Measurements from ENCODE around the gene CORO7. TPM values are rescaled to one million over a fixed set of nuclear protein-coding genes. Genes with fewer than 3 reads are reported as not detected.

The CORO7 gene
- total and polyA plus RNA-seq, 2 donors (not counting 1 experiment from before 2014, with no cell fraction given): 117 to 230 TPM

GRCh38 chr16:4463522-4464163 lies 47.2 kb upstream of the CORO7 start:
- Mint-ChIP-seq H3K9me3 (ENCODE audit: insufficient read depth) (no peaks in the 10 kb centered on the region), H3K27ac (no peak overlapping the region), H3K4me1 (no peaks in the 10 kb centered on the region), H3K27me3 (no peaks in the 10 kb centered on the region), H3K4me3 (no peak overlapping the region)
- Histone ChIP-seq H3K27ac (ENCODE audit: low read length in 2 of 2) (no peak overlapping the region), H3K79me2 (ENCODE audit: control insufficient read depth, insufficient read depth, low read length) (no peaks in the 10 kb centered on the region), H4K20me1 (ENCODE audit: control insufficient read depth, insufficient read depth, low read length, poor library complexity, severe bottlenecking) (no peaks in the 10 kb centered on the region), H3K36me3 (replicated peaks in 1 of 2; ENCODE audit: control extremely low read depth in 1 of 2, control insufficient read depth in 1 of 2, extremely low read depth in 1 of 2, insufficient read depth in 2 of 2, low read length in 1 of 2) (peaks cover 0 to 18% of the 10 kb centered on the region in 2 experiments), H3K4me2 (replicated peaks; ENCODE audit: low read depth, low read length, poor library complexity, severe bottlenecking) (no peak overlapping the region), H3K4me1 (ENCODE audit: control insufficient read depth in 2 of 2, insufficient read depth in 2 of 2, low read length in 2 of 2) (no peaks in the 10 kb centered on the region), H3K9ac (ENCODE audit: low read length) (no peak overlapping the region), H3K4me3 (ENCODE audit: control extremely low read depth in 1 of 5, extremely low read depth in 1 of 5, insufficient read depth in 1 of 5, low read depth in 2 of 5, low read length in 4 of 5) (no peak overlapping the region), H2AFZ (ENCODE audit: insufficient read depth, low read depth, low read length, poor library complexity, severe bottlenecking) (no peak overlapping the region), H3K9me3 (ENCODE audit: control extremely low read depth in 1 of 3, control insufficient read depth in 2 of 3, insufficient read depth in 1 of 3, low read length in 2 of 3) (no peaks in the 10 kb centered on the region), H3K27me3 (replicated peaks in 1 of 4; ENCODE audit: control extremely low read depth in 1 of 4, control insufficient read depth in 3 of 4, insufficient read depth in 4 of 4, low read length in 3 of 4) (no peaks in the 10 kb centered on the region)
- ChIA-PET CTCF (no interaction called here), POLR2A (no interaction called here)
- TF ChIP-seq CTCF (IDR thresholded peaks at IDR 0.05) (no peak), EZH2 (IDR thresholded peaks at IDR 0.05; ENCODE audit: borderline replicate concordance, insufficient read depth, low read depth, low read length, poor library complexity, severe bottlenecking) (no peak)
- WGBS (ENCODE audit: insufficient coverage): 94% methylated on average over 22 of the region's 22 CpGs
- intact Hi-C loops (cut with micrococcal nuclease): no loop called here
- no peak for ATAC-seq (ENCODE audit: low read depth)
- no peak for DNase-seq

DNA sequence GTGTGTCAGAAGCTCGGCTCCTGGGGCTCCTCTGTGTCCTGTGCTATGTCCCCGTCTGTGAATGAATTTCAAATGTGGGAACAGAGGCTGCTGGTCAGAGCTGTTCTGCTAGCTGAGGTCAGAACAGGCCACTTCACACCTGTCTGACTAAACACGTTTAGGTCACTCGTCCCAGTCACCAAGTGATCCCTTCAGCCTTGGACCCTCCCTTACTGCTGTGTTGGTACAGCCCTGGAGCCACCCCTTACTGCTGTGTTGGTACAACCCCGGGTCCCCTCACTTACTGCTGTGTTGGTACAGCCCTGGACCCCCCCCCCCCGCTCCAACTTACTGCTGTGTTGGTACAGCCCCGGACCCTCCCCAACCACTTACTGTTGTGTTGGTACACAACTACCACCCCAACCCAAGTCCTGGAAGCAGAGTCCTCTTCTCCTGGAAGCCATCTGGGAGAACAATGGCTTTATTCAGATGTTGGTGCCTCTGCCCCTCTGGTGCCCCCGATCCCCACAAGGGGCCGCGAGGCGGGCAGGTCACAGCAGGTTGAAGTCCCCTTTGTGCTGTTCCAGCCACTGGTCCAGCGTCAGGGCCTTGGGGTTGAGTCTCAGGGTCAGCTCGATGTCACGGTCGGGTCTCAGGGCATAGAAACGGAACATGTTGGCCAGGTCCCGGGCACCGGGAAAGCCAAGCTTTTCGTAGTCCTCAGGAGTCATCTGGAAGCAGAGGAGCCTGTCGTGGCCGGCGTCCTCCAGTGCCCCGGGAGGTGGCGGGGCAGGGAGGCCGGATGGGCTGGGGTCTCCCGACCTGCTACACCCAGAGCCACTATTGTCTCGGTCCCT lies 45.1 kb upstream of the CORO7 start:
- CTCF ChIA-PET: interaction anchor here (1.1 kb wide), 1 partner anchor 10 kb away, joined by 4 read pairs; no protein-coding TSS in a partner anchor
- Histone ChIP-seq H3K9ac (ENCODE audit: low read length) (no peak overlapping the region), H2AFZ (ENCODE audit: insufficient read depth, low read depth, low read length, poor library complexity, severe bottlenecking) (no peak overlapping the region), H3K4me1 (ENCODE audit: control insufficient read depth in 2 of 2, insufficient read depth in 2 of 2, low read length in 2 of 2) (no peaks in the 10 kb centered on the region), H4K20me1 (ENCODE audit: control insufficient read depth, insufficient read depth, low read length, poor library complexity, severe bottlenecking) (no peaks in the 10 kb centered on the region), H3K79me2 (ENCODE audit: control insufficient read depth, insufficient read depth, low read length) (no peaks in the 10 kb centered on the region), H3K27me3 (replicated peaks in 1 of 4; ENCODE audit: control extremely low read depth in 1 of 4, control insufficient read depth in 3 of 4, insufficient read depth in 4 of 4, low read length in 3 of 4) (no peaks in the 10 kb centered on the region), H3K36me3 (replicated peaks in 1 of 2; ENCODE audit: control extremely low read depth in 1 of 2, control insufficient read depth in 1 of 2, extremely low read depth in 1 of 2, insufficient read depth in 2 of 2, low read length in 1 of 2) (peaks cover 0 to 27% of the 10 kb centered on the region in 2 experiments), H3K27ac (ENCODE audit: low read length in 2 of 2) (no peak overlapping the region), H3K4me2 (replicated peaks; ENCODE audit: low read depth, low read length, poor library complexity, severe bottlenecking) (no peak overlapping the region), H3K9me3 (ENCODE audit: control extremely low read depth in 1 of 3, control insufficient read depth in 2 of 3, insufficient read depth in 1 of 3, low read length in 2 of 3) (no peaks in the 10 kb centered on the region), H3K4me3 (ENCODE audit: control extremely low read depth in 1 of 5, extremely low read depth in 1 of 5, insufficient read depth in 1 of 5, low read depth in 2 of 5, low read length in 4 of 5) (no peak overlapping the region)
- H3K4me3 Mint-ChIP-seq: no peak overlapping the region
- POLR2A ChIA-PET: no interaction called here
- no peak for DNase-seq
- H3K4me1 Mint-ChIP-seq: no peaks in the 10 kb centered on the region
- no peak for ATAC-seq (ENCODE audit: low read depth)
- no peak overlapping the region for H3K27ac Mint-ChIP-seq
- no peaks in the 10 kb centered on the region for H3K9me3 Mint-ChIP-seq (ENCODE audit: insufficient read depth)
- intact Hi-C loops (cut with micrococcal nuclease): no loop called here
- over 99% methylated on average over 24 of the region's 27 CpGs for WGBS (ENCODE audit: insufficient coverage)
- TF ChIP-seq EZH2 (IDR thresholded peaks at IDR 0.05; ENCODE audit: borderline replicate concordance, insufficient read depth, low read depth, low read length, poor library complexity, severe bottlenecking): no peak
- no peak for TF ChIP-seq CTCF (IDR thresholded peaks at IDR 0.05)
- no peaks in the 10 kb centered on the region for H3K27me3 Mint-ChIP-seq
